Stimulated activated CD4-positive, alpha-beta T cell treated with anti-CD3 and anti-CD28 coated beads, Interleukin-2, amount 100 ng/mL, for 4 hours (primary cell): ENCODE results near the gene DSCAML1.
A peak's percentile ranks its signal among the peaks of the same experiment; 100 is the strongest.

Experiments
- DNase-seq: peaks from one replicate; pipeline ENCODE4 v3.0.0-alpha.2; 2020; ENCODE audit warnings: low read depth

DSCAML1 gene

GRCh38 chr11:117830674-117831351 is 33.8 kb upstream of the DSCAML1 start:
- DNase-seq, result no peak

GRCh38 chr11:117830072-117830471 is 33.1 kb upstream of the DSCAML1 start:
- DNase-seq, result no peak

- no peak for DNase-seq
These were observed 32.3 kb upstream of the DSCAML1 start for GRCh38 chr11:117829369-117829725.

GRCh38 chr11:117828611-117829368 is 31.8 kb upstream of the DSCAML1 start:
- peak; percentile 90 for DNase-seq

GRCh38 chr11:117827521-117828511 is 30.8 kb upstream of the DSCAML1 start:
- no peak for DNase-seq

GRCh38 chr11:117826832-117827231 is 29.8 kb upstream of the DSCAML1 start:
- no peak for DNase-seq

- DNase-seq, result no peak
These were observed 29.2 kb upstream of the DSCAML1 start for GRCh38 chr11:117826190-117826570.

GRCh38 chr11:117825538-117826189 is 28.6 kb upstream of the DSCAML1 start:
- no peak for DNase-seq

- DNase-seq, result no peak
These were observed 27.8 kb upstream of the DSCAML1 start, which contains the start of gene FXYD2 for GRCh38 chr11:117824571-117825537. Gene FXYD2, minus strand, starts transcription at chr11:117824744. Its CDS starts 66 bp downstream, at chr11:117824678.

GRCh38 chr11:117823946-117824420 is 27.0 kb upstream of the DSCAML1 start:
- no peak for DNase-seq

- DNase-seq, result peak; percentile 44
These were observed 26.4 kb upstream of the DSCAML1 start for GRCh38 chr11:117823294-117823945.

- peak; percentile 37 for DNase-seq
These were observed 25.3 kb upstream of the DSCAML1 start for GRCh38 chr11:117822074-117823033.

- DNase-seq, result no peak
These were observed 24.4 kb upstream of the DSCAML1 start for GRCh38 chr11:117821431-117821830.

- no peak for DNase-seq
These were observed 23.5 kb upstream of the DSCAML1 start for GRCh38 chr11:117820516-117820915.

GRCh38 chr11:117820071-117820470 is 23.1 kb upstream of the DSCAML1 start:
- no peak for DNase-seq

GRCh38 chr11:117819096-117820040 is 22.4 kb upstream of the DSCAML1 start:
- DNase-seq, result no peak

GRCh38 chr11:117818041-117818873 is 21.2 kb upstream of the DSCAML1 start:
- DNase-seq, result peak; percentile 43
